ENCODE results near the gene FAM3C. TPM values are rescaled to one million over a fixed set of nuclear protein-coding genes. Genes with fewer than 3 reads are reported as not detected.

Gene FAM3C
- total and polyA plus RNA-seq, 4 donors = 16.5 to 32.3 (median 22.5) TPM

GRCh38 chr7:121390617-121391016, 5.5 kb downstream of the FAM3C start:
- Histone ChIP-seq H3K9me3 (ENCODE audit: control insufficient read depth in 4 of 4, low read length in 3 of 4) (no peaks in the 10 kb centered on the region), H3K36me3 (ENCODE audit: control insufficient read depth in 4 of 4, insufficient read depth in 3 of 4, low read depth in 1 of 4, low read length in 3 of 4) (no peaks in the 10 kb centered on the region), H3K27ac (ENCODE audit: low read depth in 1 of 2, low read length in 2 of 2) (no peak overlapping the region), H3K4me3 (ENCODE audit: low read depth in 1 of 3, low read length in 3 of 3) (no peak overlapping the region), H3K27me3 (ENCODE audit: control insufficient read depth in 4 of 4, insufficient read depth in 4 of 4, low read length in 3 of 4) (no peaks in the 10 kb centered on the region), H3K9ac (ENCODE audit: low read depth in 1 of 2, low read length in 2 of 2) (no peak overlapping the region), H3K4me1 (ENCODE audit: control insufficient read depth in 4 of 4, insufficient read depth in 4 of 4, low read length in 3 of 4) (peaks cover 5 to 11% (median 8%) of the 10 kb centered on the region in 4 donors)
- DNase-seq (ENCODE audit: low spot score) = no peak
- TF ChIP-seq SP1 (IDR thresholded peaks at IDR 0.05) (no peak), HNF4G (IDR thresholded peaks at IDR 0.05) (no peak), FOXA1 (IDR thresholded peaks at IDR 0.05) (no peak), FOXA2 (IDR thresholded peaks at IDR 0.05) (no peak), RXRA (IDR thresholded peaks at IDR 0.05) (no peak), HNF4A (conservative IDR thresholded peaks at IDR 0.05) (no peak), CTCF (IDR thresholded peaks at IDR 0.05; ENCODE audit: low read depth, low read length, missing input control) (no peak), NR2F2 (IDR thresholded peaks at IDR 0.05) (no peak), ATF3 (IDR thresholded peaks at IDR 0.05) (no peak)
- 52% methylated on average over 2 of the region's 2 CpGs for WGBS

- peaks cover 5 to 8% (median 7%) of the 10 kb centered on the region in 4 donors for H3K4me1 ChIP-seq (ENCODE audit: control insufficient read depth in 4 of 4, insufficient read depth in 4 of 4, low read length in 3 of 4)
- H3K27ac ChIP-seq (ENCODE audit: low read depth in 1 of 2, low read length in 2 of 2) = no peak overlapping the region
- no peaks in the 10 kb centered on the region for H3K27me3 ChIP-seq (ENCODE audit: control insufficient read depth in 4 of 4, insufficient read depth in 4 of 4, low read length in 3 of 4)
- no peak overlapping the region for H3K9ac ChIP-seq (ENCODE audit: low read depth in 1 of 2, low read length in 2 of 2)
- no peak for DNase-seq (ENCODE audit: low spot score)
- no peaks in the 10 kb centered on the region for H3K36me3 ChIP-seq (ENCODE audit: control insufficient read depth in 4 of 4, insufficient read depth in 3 of 4, low read depth in 1 of 4, low read length in 3 of 4)
- H3K9me3 ChIP-seq (ENCODE audit: control insufficient read depth in 4 of 4, low read length in 3 of 4) = no peaks in the 10 kb centered on the region
- TF ChIP-seq FOXA1 (IDR thresholded peaks at IDR 0.05) (no peak), NR2F2 (IDR thresholded peaks at IDR 0.05) (no peak), REST (IDR thresholded peaks at IDR 0.05) (no peak)
- no peak overlapping the region for H3K4me3 ChIP-seq (ENCODE audit: low read depth in 1 of 3, low read length in 3 of 3)
Observed at GRCh38 chr7:121390109-121390508, 6.0 kb downstream of the FAM3C start.

- no peak for TF ChIP-seq TAF1 (conservative IDR thresholded peaks at IDR 0.05)
- TF ChIP-seq GABPA (IDR thresholded peaks at IDR 0.05 in 1 of 2, conservative IDR thresholded peaks at IDR 0.05 in 1 of 2) = no peak
- no peak for TF ChIP-seq RXRA (IDR thresholded peaks at IDR 0.05)
- TF ChIP-seq ZBTB33 (IDR thresholded peaks at IDR 0.05) = no peak
- no peak for TF ChIP-seq NR2F2 (IDR thresholded peaks at IDR 0.05)
- no peak for TF ChIP-seq HNF4A (conservative IDR thresholded peaks at IDR 0.05)
- H3K36me3 ChIP-seq (ENCODE audit: control insufficient read depth in 4 of 4, insufficient read depth in 3 of 4, low read depth in 1 of 4, low read length in 3 of 4) = no peaks in the 10 kb centered on the region
- H3K4me1 ChIP-seq (ENCODE audit: control insufficient read depth in 4 of 4, insufficient read depth in 4 of 4, low read length in 3 of 4) = peaks cover 0 to 5% (median 0%) of the 10 kb centered on the region in 4 donors
- no peak for DNase-seq (ENCODE audit: low spot score)
- no peaks in the 10 kb centered on the region for H3K9me3 ChIP-seq (ENCODE audit: control insufficient read depth in 4 of 4, low read length in 3 of 4)
- H3K9ac ChIP-seq (ENCODE audit: low read depth in 1 of 2, low read length in 2 of 2) = no peak overlapping the region
- no peaks in the 10 kb centered on the region for H3K27me3 ChIP-seq (ENCODE audit: control insufficient read depth in 4 of 4, insufficient read depth in 4 of 4, low read length in 3 of 4)
- H3K27ac ChIP-seq (ENCODE audit: low read depth in 1 of 2, low read length in 2 of 2) = no peak overlapping the region
- WGBS = 99% methylated on average over 1 of the region's 1 CpG
- H3K4me3 ChIP-seq (ENCODE audit: low read depth in 1 of 3, low read length in 3 of 3) = no peak overlapping the region
Observed at GRCh38 chr7:121388950-121389349, 7.2 kb downstream of the FAM3C start.
